ENCODE results near the gene BATF3.
A peak's percentile ranks its signal among the peaks of the same experiment; 100 is the strongest.

BATF3 gene

GRCh38 chr1:212700223-212700891, 717 bp upstream of the BATF3 start:
- peak overlapping the region; percentile 42 for H3K27ac ChIP-seq (ENCODE audit: low read length)
- H3K9ac ChIP-seq (ENCODE audit: low read length): peak overlapping the region; percentile 73
- H3K4me1 ChIP-seq (ENCODE audit: low read length): peaks cover 29% of the 10 kb centered on the region

GRCh38 chr1:212699104-212699624, 476 bp downstream of the BATF3 start:
- H3K4me2 ChIP-seq (ENCODE audit: low read length): peak overlapping the region; percentile 91
- H2AFZ ChIP-seq (ENCODE audit: low read depth, low read length): peak overlapping the region; percentile 65; the same call in 1 of the 2 replicates
- peaks cover 10% of the 10 kb centered on the region for H3K36me3 ChIP-seq (replicated peaks; ENCODE audit: low read depth, low read length)
- peak overlapping the region; percentile 73 for H3K9ac ChIP-seq (ENCODE audit: low read length)
- TF ChIP-seq CTCF (IDR thresholded peaks at IDR 0.05; ENCODE audit: low read depth, low read length): peak; percentile 72
- no peak for TF ChIP-seq EZH2phosphoT487 (IDR thresholded peaks at IDR 0.05; ENCODE audit: low read depth)
- H3K4me3 ChIP-seq (ENCODE audit: low read length): peak overlapping the region; percentile 95
- peaks cover 15% of the 10 kb centered on the region for H3K27me3 ChIP-seq (ENCODE audit: low read depth, low read length)
- no peaks in the 10 kb centered on the region for H3K9me3 ChIP-seq (ENCODE audit: insufficient read depth, low read length)
- peak overlapping the region; percentile 2; the same call in 1 of the 2 replicates for H3K27ac ChIP-seq (ENCODE audit: low read length)
- H3K4me1 ChIP-seq (ENCODE audit: low read length): peaks cover 29% of the 10 kb centered on the region
- peaks cover 20% of the 10 kb centered on the region for H3K79me2 ChIP-seq (ENCODE audit: low read length)
- H4K20me1 ChIP-seq (ENCODE audit: insufficient read depth, low read length): no peaks in the 10 kb centered on the region

More at GRCh38 chr1:212700223-212700891, 717 bp upstream of the BATF3 start:
- H3K27me3 ChIP-seq (ENCODE audit: low read depth, low read length): peaks cover 15% of the 10 kb centered on the region
- H4K20me1 ChIP-seq (ENCODE audit: insufficient read depth, low read length): no peaks in the 10 kb centered on the region
- H3K36me3 ChIP-seq (replicated peaks; ENCODE audit: low read depth, low read length): peaks cover 10% of the 10 kb centered on the region
- H3K79me2 ChIP-seq (ENCODE audit: low read length): peaks cover 20% of the 10 kb centered on the region
- H2AFZ ChIP-seq (ENCODE audit: low read depth, low read length): peak overlapping the region; percentile 88
- peak overlapping the region; percentile 95 for H3K4me3 ChIP-seq (ENCODE audit: low read length)
- H3K9me3 ChIP-seq (ENCODE audit: insufficient read depth, low read length): no peaks in the 10 kb centered on the region
- TF ChIP-seq CTCF (IDR thresholded peaks at IDR 0.05; ENCODE audit: low read depth, low read length): no peak; the same call in 1 of the 2 replicates
- TF ChIP-seq EZH2phosphoT487 (IDR thresholded peaks at IDR 0.05; ENCODE audit: low read depth): no peak
- H3K4me2 ChIP-seq (ENCODE audit: low read length): peak overlapping the region; percentile 91

- peaks cover 29% of the 10 kb centered on the region for H3K4me1 ChIP-seq (ENCODE audit: low read length)
- peaks cover 12% of the 10 kb centered on the region for H3K36me3 ChIP-seq (replicated peaks; ENCODE audit: low read depth, low read length)
- no peaks in the 10 kb centered on the region for H3K9me3 ChIP-seq (ENCODE audit: insufficient read depth, low read length)
- H3K4me2 ChIP-seq (ENCODE audit: low read length): peak overlapping the region; percentile 91
- peaks cover 20% of the 10 kb centered on the region for H3K79me2 ChIP-seq (ENCODE audit: low read length)
- peak overlapping the region; percentile 65; the same call in 1 of the 2 replicates for H2AFZ ChIP-seq (ENCODE audit: low read depth, low read length)
- H3K27ac ChIP-seq (ENCODE audit: low read length): peak overlapping the region; percentile 2; the same call in 1 of the 2 replicates
- TF ChIP-seq EZH2phosphoT487 (IDR thresholded peaks at IDR 0.05; ENCODE audit: low read depth) (no peak), CTCF (IDR thresholded peaks at IDR 0.05; ENCODE audit: low read depth, low read length) (no peak)
- no peaks in the 10 kb centered on the region for H4K20me1 ChIP-seq (ENCODE audit: insufficient read depth, low read length)
- H3K9ac ChIP-seq (ENCODE audit: low read length): peak overlapping the region; percentile 73
- peak overlapping the region; percentile 95 for H3K4me3 ChIP-seq (ENCODE audit: low read length)
- peaks cover 15% of the 10 kb centered on the region for H3K27me3 ChIP-seq (ENCODE audit: low read depth, low read length)
These were observed 1.1 kb downstream of the BATF3 start for GRCh38 chr1:212698467-212699103.

DNA sequence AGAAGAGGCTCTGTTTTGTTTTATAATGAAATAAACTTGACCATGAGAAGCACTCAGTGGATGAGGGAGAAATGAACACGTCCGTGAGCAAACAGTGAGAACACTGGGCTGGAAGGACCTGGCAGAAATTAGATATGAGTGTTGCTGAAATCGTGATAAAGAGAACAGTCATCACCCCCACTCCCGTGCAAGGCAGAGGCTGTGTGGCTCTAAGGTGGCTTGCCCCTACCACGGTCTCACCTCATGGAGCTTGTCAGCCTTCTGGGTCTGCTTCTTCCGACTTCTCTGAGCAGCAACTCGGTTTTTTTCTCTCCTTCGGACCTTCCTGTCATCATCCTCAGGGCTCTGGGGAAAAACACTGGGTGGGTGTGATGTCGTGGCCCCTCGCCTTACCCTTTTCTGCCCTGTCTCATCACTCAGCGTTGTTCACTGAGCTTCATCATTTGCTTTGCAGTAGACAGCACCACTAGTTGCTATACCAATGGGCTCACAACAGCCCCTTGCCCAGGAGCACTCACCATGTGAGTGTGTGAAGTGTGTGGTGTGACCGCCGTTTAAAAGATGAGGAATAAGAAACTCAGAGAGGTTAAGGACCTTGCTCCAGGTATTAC, 2.8 kb downstream of the BATF3 start:
- H3K9me3 ChIP-seq (ENCODE audit: insufficient read depth, low read length): no peaks in the 10 kb centered on the region
- peak overlapping the region; percentile 91; the same call in 1 of the 2 replicates for H3K4me2 ChIP-seq (ENCODE audit: low read length)
- H3K9ac ChIP-seq (ENCODE audit: low read length): no peak overlapping the region
- no peak overlapping the region for H2AFZ ChIP-seq (ENCODE audit: low read depth, low read length)
- peaks cover 21% of the 10 kb centered on the region for H3K36me3 ChIP-seq (replicated peaks; ENCODE audit: low read depth, low read length)
- peaks cover 29% of the 10 kb centered on the region for H3K4me1 ChIP-seq (ENCODE audit: low read length)
- H3K27ac ChIP-seq (ENCODE audit: low read length): no peak overlapping the region
- H3K79me2 ChIP-seq (ENCODE audit: low read length): peaks cover 20% of the 10 kb centered on the region
- H4K20me1 ChIP-seq (ENCODE audit: insufficient read depth, low read length): no peaks in the 10 kb centered on the region
- H3K27me3 ChIP-seq (ENCODE audit: low read depth, low read length): peaks cover 11% of the 10 kb centered on the region
- no peak overlapping the region for H3K4me3 ChIP-seq (ENCODE audit: low read length)
- TF ChIP-seq EZH2phosphoT487 (IDR thresholded peaks at IDR 0.05; ENCODE audit: low read depth): no peak
- no peak for TF ChIP-seq CTCF (IDR thresholded peaks at IDR 0.05; ENCODE audit: low read depth, low read length)
